Stimulated activated CD4-positive, alpha-beta T cell treated with anti-CD3 and anti-CD28 coated beads, Interleukin-15, amount 100 ng/mL, for 48 hours (primary cell): ENCODE data around the gene CTAGE9.
"Not testable (repeated sequence)": the region's sequence is repeated elsewhere in the genome, so short reads cannot be mapped to it uniquely, and the experiment has no call there.

Experiments used
- DNase-seq, 2 donors: peaks; one replicate each; pipeline ENCODE4 v3.0.0-alpha.2; 2020; ENCODE audit warnings: low read depth in 2 of 2

The CTAGE9 gene

DNA sequence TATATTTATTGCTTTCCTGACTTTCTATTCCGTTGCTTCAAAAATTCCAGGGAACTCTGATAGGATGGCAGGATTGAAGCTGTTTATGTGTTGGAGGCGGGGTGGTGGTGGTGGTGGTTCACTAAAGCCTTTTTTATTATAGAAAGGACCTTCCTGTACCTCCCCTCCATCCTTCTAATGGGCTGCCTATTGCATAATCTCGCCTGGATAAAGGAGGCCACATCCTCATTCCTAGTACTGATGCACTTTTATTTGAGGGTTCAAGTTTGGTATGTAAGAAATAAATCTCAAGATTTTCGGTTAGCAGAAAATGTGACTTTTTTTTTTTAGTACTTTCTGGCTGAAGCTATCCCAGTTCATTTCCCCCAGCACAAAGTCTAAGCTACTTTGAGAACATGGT, 18.7 kb upstream of the CTAGE9 start:
- no peak for DNase-seq

- no peak for DNase-seq
Observed at GRCh38 chr6:131728296-131728939, 17.6 kb upstream of the CTAGE9 start.

DNA sequence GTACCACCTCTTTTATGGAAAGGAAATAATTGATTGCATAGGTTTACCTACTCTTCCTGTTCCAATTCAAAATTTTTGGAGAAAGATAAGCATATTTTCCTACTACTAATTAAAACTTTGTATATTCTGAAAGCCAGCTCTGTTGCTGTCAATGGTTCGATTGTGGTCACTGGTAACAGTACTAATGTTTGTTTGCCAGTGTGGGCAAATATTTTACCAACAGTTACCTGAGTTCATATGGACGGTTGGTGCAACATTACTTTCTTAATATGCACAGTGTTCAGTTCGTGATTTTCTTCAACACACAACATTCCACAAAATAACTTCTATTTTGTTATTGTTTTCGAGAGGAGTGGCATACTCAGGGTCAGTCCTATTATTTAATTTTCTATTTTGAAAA, 17.1 kb upstream of the CTAGE9 start:
- no peak for DNase-seq

DNA sequence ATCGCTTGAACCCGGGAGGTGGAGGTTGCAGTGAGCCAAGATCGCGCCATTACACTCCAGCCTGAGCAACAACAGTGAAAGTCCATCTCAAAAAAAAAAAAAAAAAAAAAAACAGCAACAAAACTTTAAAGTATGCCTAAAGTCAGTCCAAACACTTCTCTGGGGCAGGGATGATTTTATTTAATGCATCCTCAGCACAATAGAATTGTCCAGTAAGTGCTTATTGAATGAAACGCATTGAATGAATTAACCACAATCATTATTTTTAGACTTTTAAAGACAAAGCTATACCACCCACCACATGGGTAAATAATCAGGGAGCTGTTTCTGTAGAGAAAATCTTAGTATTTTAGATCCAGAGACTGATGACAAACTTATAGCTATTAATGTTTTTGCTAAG, 16.6 kb upstream of the CTAGE9 start:
- no peak for DNase-seq

DNA sequence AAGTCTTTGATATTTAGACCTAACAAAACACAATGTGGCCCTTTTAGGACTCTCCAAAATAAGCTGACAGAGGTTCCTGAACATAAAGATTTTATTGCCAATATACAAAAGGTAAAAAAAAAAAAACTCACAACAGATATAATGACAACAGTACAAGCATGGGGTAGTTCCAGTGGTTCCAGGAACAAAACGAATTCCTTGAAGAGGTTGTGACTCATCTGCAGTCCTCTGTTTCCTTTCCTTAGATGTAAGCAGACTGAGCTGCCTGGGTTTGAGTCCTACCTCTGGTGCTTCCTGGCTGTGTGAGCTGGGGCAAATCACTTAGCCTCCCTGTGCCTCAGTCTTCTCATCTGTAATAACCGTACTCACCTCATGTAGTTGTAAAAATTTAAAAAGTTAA, 13.3 kb upstream of the CTAGE9 start:
- no peak for DNase-seq

GRCh38 chr6:131721161-131721560, 10.3 kb upstream of the CTAGE9 start:
- DNase-seq: no peak

DNA sequence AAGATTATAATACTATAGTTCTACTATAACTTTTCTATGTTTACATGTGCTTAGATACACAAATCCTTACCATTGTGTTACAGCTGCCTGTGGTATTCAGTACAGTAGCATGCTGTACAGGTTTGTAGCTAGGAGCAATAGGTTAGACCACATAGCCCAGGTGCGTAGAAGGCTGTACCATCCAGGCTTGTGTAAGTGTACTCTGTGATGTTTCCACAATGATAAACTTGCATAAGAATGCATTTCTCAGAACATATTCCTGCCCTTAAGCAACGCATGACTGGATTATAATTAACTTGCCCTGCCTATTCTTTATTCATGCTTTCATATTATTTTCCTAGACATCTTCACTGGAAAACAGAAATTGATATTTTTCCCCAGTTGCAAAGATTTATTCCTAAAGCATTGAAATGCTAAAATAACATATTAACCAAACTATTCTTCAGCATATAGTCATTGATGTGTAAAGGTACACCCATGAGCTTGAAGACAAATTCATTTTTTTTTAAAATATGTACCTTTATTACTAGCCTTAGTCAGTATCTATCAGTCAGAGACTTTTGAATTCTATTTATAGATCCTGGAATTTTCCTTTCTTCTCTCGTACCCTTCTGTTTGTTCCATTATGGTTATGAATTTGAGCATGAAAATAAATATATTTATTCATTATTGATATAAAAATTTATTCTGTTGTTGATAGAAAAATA, 7.2 kb upstream of the CTAGE9 start:
- DNase-seq: no peak

DNA sequence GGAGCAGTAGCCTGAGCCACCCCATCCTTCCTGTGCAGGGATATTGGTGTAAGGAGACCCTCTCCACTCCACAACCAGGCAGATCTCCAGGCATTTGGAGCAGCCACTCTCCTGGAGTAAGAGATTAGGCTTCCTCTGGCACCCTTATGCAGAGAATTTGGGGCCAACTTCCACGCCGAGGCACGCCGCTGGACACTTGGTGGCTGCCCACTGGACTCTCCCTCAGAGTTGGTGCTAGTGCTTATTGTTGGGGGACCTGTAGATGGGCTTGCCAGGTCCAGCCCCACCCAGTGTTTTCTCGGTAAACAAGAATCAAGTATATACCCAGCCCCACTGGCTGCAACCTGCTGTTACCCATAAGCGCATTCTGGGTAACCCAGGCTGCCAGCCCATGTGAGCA, 4.8 kb upstream of the CTAGE9 start:
- not testable (repeated sequence) for DNase-seq

GRCh38 chr6:131703905-131704304, 6.9 kb downstream of the CTAGE9 start:
- not testable (repeated sequence) for DNase-seq

- DNase-seq: not testable (repeated sequence)
Observed at GRCh38 chr6:131700851-131701250, 10.0 kb downstream of the CTAGE9 start.

DNA sequence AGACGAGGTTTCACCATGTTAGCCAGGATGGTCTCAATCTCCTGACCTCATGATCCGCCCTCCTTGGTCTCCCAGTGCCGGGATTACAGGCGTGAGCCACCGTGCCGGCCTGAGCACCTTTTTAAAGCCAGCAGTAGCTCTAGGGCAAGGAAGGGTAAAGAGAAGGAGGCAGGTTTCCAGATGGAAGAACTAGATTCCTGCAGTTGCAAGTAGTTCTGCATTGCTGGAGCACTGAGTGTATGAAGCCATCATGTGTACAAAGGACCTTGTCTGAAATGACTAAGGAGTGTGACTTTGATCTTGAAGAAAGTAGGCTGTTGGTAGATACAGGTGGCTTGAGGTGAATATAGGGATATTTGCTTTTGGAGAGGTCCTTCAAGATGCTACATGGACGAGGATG, 13.9 kb downstream of the CTAGE9 start:
- no peak for DNase-seq

GRCh38 chr6:131694832-131695426, 15.9 kb downstream of the CTAGE9 start:
- peak in 1 of 2 donors; percentile 14 for DNase-seq

- no peak for DNase-seq
Observed at GRCh38 chr6:131693384-131693783, 17.4 kb downstream of the CTAGE9 start.

DNA sequence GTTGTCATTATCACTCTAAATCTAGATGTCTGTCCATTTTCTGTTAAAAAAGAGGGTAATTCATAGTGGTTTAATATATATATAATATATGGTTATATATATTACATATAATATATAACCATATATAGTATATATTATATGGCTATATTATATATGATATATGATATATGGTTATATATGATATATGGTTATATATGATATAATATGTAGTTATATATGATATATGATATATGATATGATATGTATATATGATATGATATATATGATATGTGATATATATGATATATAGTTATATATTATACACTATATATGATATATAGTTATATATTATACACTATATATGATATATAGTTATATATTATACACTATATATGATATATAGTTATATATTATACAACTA, 18.2 kb downstream of the CTAGE9 start:
- DNase-seq: no peak

DNA sequence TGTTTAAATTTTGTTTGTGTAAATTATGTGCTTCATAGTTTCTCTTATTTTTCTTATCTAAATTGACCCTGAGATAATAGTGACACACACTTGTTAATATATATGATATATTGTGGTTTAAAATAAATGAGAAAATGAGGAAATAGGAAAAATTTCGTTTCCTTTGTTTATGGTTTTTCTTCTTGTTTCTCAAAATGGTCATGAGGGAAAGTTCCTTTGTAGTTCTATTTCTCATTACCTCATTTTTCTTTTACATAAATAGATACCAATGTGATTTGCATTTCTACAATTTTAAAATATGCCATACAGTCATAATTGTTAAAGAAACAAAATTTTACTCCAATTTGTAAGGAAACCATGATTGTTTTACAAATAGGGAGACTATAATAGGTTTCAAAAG, 18.8 kb downstream of the CTAGE9 start:
- DNase-seq: no peak

GRCh38 chr6:131688286-131688685, 22.5 kb downstream of the CTAGE9 start:
- DNase-seq: no peak

- DNase-seq: no peak
Observed at GRCh38 chr6:131687022-131687421, 23.8 kb downstream of the CTAGE9 start.

DNA sequence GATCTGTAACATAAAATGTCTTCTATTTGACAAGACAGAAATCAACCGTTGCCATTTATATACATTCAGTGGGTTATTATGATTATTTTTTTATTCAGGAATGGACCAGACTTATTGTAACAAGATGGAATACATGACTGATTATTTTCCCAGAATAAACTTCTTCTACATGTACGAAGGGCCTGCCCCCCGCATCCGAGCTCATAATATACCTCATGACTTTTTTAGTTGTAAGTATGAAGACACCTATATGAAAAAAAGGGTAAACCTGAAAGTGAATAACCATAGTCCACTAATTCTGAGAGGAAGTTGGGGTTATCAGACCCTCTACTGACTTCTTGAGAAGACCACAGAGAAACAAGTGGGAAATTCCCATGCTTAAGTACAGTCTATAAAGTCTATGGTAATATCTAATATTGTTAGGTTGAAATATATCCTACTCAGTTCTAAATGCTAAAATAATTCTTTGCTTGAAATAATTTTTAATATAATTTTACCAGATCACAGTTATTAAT, 25.5 kb downstream of the CTAGE9 start:
- DNase-seq: no peak

DNA sequence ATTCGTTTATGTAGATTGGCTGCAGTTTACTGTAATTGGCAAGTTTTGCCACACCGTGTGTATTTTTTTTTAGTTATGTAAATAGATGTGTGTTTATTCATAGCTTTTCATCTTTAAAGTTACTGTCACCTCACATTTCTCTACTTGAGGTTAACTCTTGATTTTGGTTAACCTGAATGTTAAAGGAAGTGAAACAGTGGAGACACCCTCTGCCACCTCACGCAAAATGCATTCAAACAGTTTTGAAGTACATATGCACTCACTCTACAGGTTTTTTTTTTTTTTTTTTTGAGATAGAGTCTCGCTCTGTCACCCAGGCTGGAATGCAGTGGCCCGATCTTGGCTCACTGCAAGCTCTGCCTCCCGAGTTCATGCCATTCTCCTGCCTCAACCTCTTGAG, 27.3 kb downstream of the CTAGE9 start:
- DNase-seq: no peak

DNA sequence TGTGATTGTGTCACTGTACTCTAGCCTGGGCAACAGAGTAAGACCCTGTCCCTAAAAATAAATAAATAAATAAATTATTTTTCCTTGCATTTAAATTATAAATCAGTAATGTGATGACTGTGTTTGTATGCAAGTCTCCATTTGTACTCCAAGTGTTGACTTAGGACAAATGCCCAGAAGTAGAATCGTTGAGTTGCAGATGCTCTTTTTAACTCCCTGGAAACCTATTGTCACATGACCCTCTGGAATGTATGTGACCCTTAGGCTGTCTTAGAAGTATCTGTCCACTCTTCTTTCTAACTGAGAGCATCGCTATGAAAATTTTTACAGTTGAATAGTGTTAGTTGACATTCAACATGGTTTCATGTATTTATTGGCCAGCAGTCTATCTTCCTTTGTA, 28.4 kb downstream of the CTAGE9 start:
- DNase-seq: no peak

DNA sequence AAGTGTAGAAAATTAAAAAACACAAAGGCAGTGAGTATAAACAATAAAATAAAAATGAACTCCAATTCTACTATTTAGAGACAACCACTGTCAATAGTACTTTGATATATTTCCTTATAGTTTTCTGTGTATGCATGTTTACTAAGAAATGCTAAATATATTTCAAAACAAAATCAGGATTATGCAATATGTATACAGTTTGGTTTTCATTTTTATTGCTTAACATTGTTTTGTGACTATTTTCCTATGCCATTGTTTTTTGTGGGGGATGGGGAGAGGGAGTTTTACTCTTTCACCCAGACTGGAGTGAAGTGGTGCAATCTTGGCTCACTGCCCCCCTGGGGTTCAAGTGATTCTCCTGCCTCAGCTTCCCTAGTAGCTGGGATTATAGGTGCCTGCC, 29.2 kb downstream of the CTAGE9 start:
- no peak for DNase-seq

- DNase-seq: no peak
Observed at GRCh38 chr6:131680868-131681267, 29.9 kb downstream of the CTAGE9 start.

DNA sequence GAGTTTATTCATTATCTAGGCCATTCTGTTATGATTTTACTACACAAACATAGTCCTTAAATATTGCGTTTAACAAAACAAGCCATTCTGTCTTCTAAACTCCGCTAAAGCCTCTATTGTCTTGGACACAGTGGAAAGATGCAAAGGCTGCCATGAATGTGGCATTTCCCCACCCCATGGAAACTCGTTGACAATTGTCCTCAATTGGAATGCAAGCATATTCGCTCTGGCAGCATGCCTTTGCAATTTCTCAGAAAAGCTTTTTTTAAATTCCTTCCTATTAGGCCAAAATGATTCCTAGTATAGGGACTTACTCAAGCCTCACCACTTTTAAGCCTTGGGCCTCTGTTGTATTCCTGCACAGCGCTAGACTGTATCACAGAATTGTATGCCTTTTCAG, 32.4 kb downstream of the CTAGE9 start:
- no peak for DNase-seq
